ENCODE data around the gene VSIR.

DNA sequence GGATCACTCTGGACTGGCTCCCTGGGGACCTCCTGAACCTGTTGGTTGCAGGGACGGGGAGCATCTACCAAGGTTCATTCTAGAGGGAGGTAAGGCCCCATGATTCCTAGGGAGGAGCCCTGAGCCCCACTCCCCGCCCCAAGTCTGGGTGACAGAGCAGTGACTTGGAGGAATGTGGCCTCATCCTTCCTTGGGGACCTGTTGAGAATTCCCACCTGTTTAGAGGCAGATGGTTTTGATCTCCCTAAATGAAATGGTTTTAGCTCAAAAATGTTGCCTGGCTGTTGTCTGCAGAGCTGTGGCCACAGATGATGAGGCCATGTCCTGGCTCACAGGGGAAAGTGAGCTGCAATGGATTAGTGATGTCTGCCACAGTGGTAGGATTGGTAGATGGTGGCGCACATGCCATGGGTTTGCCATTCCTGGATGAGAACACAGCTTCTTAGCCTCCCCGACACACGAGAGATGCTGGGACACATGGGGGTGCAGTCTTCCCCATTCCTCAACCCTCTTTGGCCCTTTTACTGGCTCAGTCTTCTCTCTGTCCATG, 66.0 kb downstream of the VSIR start:
- TF ChIP-seq CTCF (IDR thresholded peaks at IDR 0.05 in 2 of 3, conservative IDR thresholded peaks at IDR 0.05 in 1 of 3; ENCODE audit: control insufficient read depth in 2 of 3, extremely low read depth in 1 of 3, insufficient read depth in 1 of 3, low read depth in 3 of 3, low read length in 3 of 3) (no peak), RAD21 (IDR thresholded peaks at IDR 0.05; ENCODE audit: insufficient read depth, low read depth, low read length) (no peak), EZH2 (IDR thresholded peaks at IDR 0.05; ENCODE audit: borderline replicate concordance, control insufficient read depth, low read depth, low read length) (no peak), ATF3 (IDR thresholded peaks at IDR 0.05; ENCODE audit: borderline replicate concordance, extremely low read depth, low read depth, low read length) (no peak), MXI1 (IDR thresholded peaks at IDR 0.05; ENCODE audit: low read depth, low read length) (no peak), SUZ12 (IDR thresholded peaks at IDR 0.05; ENCODE audit: unreplicated experiment) (no peak)
- TF ChIP-seq, protein P1, sequence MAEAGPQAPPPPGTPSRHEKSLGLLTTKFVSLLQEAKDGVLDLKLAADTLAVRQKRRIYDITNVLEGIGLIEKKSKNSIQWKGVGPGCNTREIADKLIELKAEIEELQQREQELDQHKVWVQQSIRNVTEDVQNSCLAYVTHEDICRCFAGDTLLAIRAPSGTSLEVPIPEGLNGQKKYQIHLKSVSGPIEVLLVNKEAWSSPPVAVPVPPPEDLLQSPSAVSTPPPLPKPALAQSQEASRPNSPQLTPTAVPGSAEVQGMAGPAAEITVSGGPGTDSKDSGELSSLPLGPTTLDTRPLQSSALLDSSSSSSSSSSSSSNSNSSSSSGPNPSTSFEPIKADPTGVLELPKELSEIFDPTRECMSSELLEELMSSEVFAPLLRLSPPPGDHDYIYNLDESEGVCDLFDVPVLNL (IDR thresholded peaks at IDR 0.05; ENCODE audit: low read depth, low read length), result no peak
- TF ChIP-seq, protein P2, sequence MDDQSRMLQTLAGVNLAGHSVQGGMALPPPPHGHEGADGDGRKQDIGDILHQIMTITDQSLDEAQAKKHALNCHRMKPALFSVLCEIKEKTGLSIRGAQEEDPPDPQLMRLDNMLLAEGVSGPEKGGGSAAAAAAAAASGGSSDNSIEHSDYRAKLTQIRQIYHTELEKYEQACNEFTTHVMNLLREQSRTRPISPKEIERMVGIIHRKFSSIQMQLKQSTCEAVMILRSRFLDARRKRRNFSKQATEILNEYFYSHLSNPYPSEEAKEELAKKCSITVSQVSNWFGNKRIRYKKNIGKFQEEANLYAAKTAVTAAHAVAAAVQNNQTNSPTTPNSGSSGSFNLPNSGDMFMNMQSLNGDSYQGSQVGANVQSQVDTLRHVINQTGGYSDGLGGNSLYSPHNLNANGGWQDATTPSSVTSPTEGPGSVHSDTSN (IDR thresholded peaks at IDR 0.05; ENCODE audit: insufficient replicate concordance, low read depth, low read length), result no peak
- TF ChIP-seq, protein P3, sequence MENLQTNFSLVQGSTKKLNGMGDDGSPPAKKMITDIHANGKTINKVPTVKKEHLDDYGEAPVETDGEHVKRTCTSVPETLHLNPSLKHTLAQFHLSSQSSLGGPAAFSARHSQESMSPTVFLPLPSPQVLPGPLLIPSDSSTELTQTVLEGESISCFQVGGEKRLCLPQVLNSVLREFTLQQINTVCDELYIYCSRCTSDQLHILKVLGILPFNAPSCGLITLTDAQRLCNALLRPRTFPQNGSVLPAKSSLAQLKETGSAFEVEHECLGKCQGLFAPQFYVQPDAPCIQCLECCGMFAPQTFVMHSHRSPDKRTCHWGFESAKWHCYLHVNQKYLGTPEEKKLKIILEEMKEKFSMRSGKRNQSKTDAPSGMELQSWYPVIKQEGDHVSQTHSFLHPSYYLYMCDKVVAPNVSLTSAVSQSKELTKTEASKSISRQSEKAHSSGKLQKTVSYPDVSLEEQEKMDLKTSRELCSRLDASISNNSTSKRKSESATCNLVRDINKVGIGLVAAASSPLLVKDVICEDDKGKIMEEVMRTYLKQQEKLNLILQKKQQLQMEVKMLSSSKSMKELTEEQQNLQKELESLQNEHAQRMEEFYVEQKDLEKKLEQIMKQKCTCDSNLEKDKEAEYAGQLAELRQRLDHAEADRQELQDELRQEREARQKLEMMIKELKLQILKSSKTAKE (IDR thresholded peaks at IDR 0.05; ENCODE audit: low read depth, poor library complexity, severe bottlenecking), result no peak
